ENCODE data around the gene CACNA2D4. TPM values are rescaled to one million over a fixed set of nuclear protein-coding genes. Genes with fewer than 3 reads are reported as not detected.

CACNA2D4 gene
- total RNA-seq, 1 experiment from 2014 or later = 1.7 TPM

DNA sequence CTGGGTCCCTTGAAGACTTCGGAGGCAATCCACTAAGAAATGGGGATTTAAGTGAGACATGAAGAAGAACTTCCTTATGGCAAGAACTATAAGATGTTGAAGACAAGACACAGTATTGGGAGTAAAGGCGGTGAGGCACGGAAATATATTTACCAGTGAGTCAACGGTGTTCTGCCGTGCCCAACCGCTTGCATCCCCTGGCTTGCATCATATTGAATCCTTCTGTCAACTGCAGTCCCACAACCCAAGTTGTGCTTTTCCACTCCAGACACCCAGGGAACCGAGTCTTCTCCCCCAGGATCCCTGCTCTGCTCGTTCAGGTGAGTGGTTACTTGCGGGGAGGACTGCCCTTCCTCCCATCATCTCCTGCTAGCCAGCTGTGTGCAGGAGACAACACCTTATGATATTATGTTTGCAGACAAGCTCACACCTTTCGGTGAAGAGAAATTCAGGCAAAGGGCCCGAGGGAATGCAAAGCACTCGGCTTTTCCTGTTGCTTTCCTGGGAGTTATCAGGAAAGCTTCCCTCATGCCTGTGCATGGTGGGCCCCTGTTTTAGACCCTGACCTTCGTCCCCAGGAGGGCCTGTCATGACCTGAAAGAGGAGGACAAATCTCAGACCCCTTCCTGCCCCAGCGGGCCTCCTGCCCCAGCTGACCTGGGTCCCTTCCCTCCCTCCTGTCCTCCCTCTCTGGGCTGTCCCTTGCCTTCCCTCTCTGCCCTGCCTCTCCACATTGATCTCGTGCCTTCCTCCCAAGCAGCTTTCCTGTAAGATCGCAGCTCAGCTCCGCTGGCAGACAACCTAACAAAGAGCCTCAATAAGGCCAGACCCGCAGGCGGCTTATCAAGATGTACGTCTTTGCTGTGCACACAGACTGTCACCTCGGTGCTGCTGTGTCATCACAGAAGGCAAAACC lies 102.4 kb downstream of the CACNA2D4 start (continued):
- no peak for TF ChIP-seq YY1 (IDR thresholded peaks at IDR 0.05; ENCODE audit: extremely low read depth, insufficient replicate concordance, low read depth, low read length)

DNA sequence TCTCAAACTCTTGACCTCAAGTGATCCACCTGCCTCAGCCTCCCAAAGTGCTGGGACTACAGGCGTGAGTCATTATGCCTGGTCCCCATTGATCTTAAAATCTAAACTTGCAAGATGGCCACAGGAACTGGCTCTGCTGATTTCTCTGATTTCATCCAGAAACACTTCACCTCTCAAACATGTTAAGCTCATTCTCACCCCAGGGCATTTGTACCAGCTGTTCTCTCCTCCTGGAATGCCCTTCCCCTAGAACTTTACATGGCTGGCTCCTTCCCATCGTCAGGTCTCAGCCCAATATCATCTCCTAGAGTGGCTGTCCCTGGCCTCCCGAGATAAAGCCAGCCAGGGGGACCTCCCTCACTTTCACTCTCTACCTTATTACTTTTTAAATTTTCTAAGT lies 103.3 kb downstream of the CACNA2D4 start:
- Histone ChIP-seq H3K79me2 (ENCODE audit: insufficient read depth, low read length) (no peaks in the 10 kb centered on the region), H3K4me3 (replicated peaks in 1 of 2; ENCODE audit: low read depth in 1 of 2, low read length in 2 of 2) (no peak overlapping the region), H3K9me2 (ENCODE audit: insufficient read depth) (no peaks in the 10 kb centered on the region), H3K4me2 (ENCODE audit: low read length) (no peak overlapping the region), H3K36me3 (ENCODE audit: control insufficient read depth in 1 of 2, insufficient read depth in 2 of 2, low read length in 2 of 2) (no peaks in the 10 kb centered on the region), H3K9ac (ENCODE audit: low read length) (no peak overlapping the region), H3K27ac (ENCODE audit: low read depth, low read length) (no peak overlapping the region), H3K27me3 (ENCODE audit: insufficient read depth, low read length) (no peaks in the 10 kb centered on the region), H3K9me3 (ENCODE audit: control insufficient read depth in 1 of 2, insufficient read depth in 1 of 2, low read depth in 1 of 2, low read length in 2 of 2) (no peaks in the 10 kb centered on the region), H3K4me1 (ENCODE audit: control insufficient read depth in 1 of 2, insufficient read depth in 2 of 2, low read length in 2 of 2) (peaks cover 0 to 2% of the 10 kb centered on the region in 2 experiments; a peak in 1 of 4 replicates), H4K20me1 (ENCODE audit: insufficient read depth) (no peaks in the 10 kb centered on the region), H2AFZ (ENCODE audit: low read depth, low read length, poor library complexity, severe bottlenecking) (no peak overlapping the region)
- ATAC-seq = no peak
- POLR2A ChIA-PET = no interaction called here
- CTCF ChIA-PET = no interaction called here
- RAD21 ChIA-PET (ENCODE audit: low non-redundant PET in 1 of 2, low total read pairs in 2 of 2, uncharacterized antibody in 2 of 2, unreplicated experiment in 2 of 2) = no interaction called here
- intact Hi-C loops (cut with micrococcal nuclease) = no loop called here
- TF ChIP-seq FOSL1 (IDR thresholded peaks at IDR 0.05; ENCODE audit: low read depth) (no peak), CBX3 (IDR thresholded peaks at IDR 0.05; ENCODE audit: low read depth) (no peak), POLR2A (IDR thresholded peaks at IDR 0.05; ENCODE audit: borderline replicate concordance, extremely low read depth, insufficient read depth, insufficient read length) (no peak), CEBPB (IDR thresholded peaks at IDR 0.05; ENCODE audit: low read depth) (no peak), SP1 (IDR thresholded peaks at IDR 0.05; ENCODE audit: low read depth) (no peak), RAD21 (IDR thresholded peaks at IDR 0.05; ENCODE audit: low read depth) (no peak), ZFX (IDR thresholded peaks at IDR 0.05) (no peak), ELF1 (IDR thresholded peaks at IDR 0.05; ENCODE audit: borderline replicate concordance, low read depth) (no peak)
- BruUV-seq (replicated peaks) = no TSS peak
- no peak for DNase-seq (ENCODE audit: low read depth, low spot score)
